ENCODE measurements around the gene FBXW12. TPM values are rescaled to one million over a fixed set of nuclear protein-coding genes. Genes with fewer than 3 reads are reported as not detected.

The FBXW12 gene
- total and polyA plus RNA-seq, 2 donors (not counting 1 experiment from before 2014, with no cell fraction given): not detected

DNA sequence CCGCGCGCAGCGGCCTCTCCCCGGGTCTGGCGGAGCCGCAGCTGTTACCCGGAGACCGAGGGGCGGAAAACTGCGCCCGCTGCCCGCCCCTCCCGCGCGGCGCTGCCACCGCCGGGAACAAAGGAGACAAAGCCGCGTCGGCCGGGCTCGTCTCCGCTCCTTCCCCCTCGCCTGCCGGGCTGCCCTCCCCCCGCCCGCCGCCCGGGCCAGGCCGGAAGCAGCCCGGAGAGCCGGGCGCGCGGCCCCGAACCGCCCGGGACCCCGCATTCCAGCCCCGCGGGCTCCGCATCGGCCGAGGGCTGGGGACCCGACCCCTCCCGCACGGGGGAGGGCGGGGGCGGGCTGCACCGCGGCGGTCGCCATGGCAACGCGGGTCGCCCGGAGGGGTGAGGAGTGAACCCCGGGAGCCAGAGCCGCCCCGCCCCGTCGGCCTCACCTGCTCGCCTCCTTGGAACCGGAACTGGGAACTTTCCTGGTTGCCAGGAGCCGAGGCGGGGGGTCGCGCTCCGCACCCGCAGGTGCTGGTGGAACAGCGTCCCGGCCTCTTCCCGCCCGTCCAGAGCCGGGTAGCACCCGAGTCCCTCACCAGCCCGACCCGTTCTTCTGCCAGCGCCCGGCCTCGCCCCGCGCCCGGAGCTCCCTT is 57.4 kb downstream of the FBXW12 start:
- WGBS (ENCODE audit: insufficient coverage): 1% methylated on average over 86 of the region's 86 CpGs
- Histone ChIP-seq H3K36me3 (replicated peaks in 1 of 2; ENCODE audit: control extremely low read depth in 1 of 2, control insufficient read depth in 1 of 2, extremely low read depth in 1 of 2, insufficient read depth in 2 of 2, low read length in 1 of 2) (peaks cover 0 to 16% of the 10 kb centered on the region in 2 experiments), H3K27me3 (replicated peaks in 1 of 4; ENCODE audit: control extremely low read depth in 1 of 4, control insufficient read depth in 3 of 4, insufficient read depth in 4 of 4, low read length in 3 of 4) (peaks cover 0 to 9% (median 3%) of the 10 kb centered on the region in 4 experiments), H3K27ac (ENCODE audit: low read length in 2 of 2) (no peak overlapping the region), H3K4me3 (ENCODE audit: control extremely low read depth in 1 of 5, extremely low read depth in 1 of 5, insufficient read depth in 1 of 5, low read depth in 2 of 5, low read length in 4 of 5) (peak overlapping the region in 4 of 5 experiments; percentile 49 to 68 (median 58)), H2AFZ (ENCODE audit: insufficient read depth, low read depth, low read length, poor library complexity, severe bottlenecking) (peak overlapping the region; percentile 67), H3K4me2 (replicated peaks; ENCODE audit: low read depth, low read length, poor library complexity, severe bottlenecking) (peak overlapping the region; percentile 97), H4K20me1 (ENCODE audit: control insufficient read depth, insufficient read depth, low read length, poor library complexity, severe bottlenecking) (no peaks in the 10 kb centered on the region), H3K79me2 (ENCODE audit: control insufficient read depth, insufficient read depth, low read length) (no peaks in the 10 kb centered on the region), H3K9me3 (ENCODE audit: control extremely low read depth in 1 of 3, control insufficient read depth in 2 of 3, insufficient read depth in 1 of 3, low read length in 2 of 3) (peaks cover 0 to 3% (median 0%) of the 10 kb centered on the region in 3 donors), H3K4me1 (ENCODE audit: control insufficient read depth in 2 of 2, insufficient read depth in 2 of 2, low read length in 2 of 2) (peaks cover 6 to 9% of the 10 kb centered on the region in 2 donors), H3K9ac (ENCODE audit: low read length) (peak overlapping the region; percentile 68)
- TF ChIP-seq CTCF (IDR thresholded peaks at IDR 0.05): no peak
- ChIA-PET POLR2A (interaction anchor here (0.6 to 1.2 kb wide), 2 partner anchors 10 to 235 kb away, joined by 5 to 7 read pairs; partner anchors contain the start of genes CCDC51 and TMA7), CTCF (interaction anchor here (1.7 to 13.4 kb wide), 2 partner anchors 10 to 28 kb away, joined by 5 to 330 read pairs; partner anchors contain the start of gene CCDC51)
- Mint-ChIP-seq H3K4me3 (peak overlapping the region; percentile 83), H3K27ac (no peak overlapping the region), H3K27me3 (peaks cover 16% of the 10 kb centered on the region), H3K4me1 (peaks cover 12% of the 10 kb centered on the region), H3K9me3 (ENCODE audit: insufficient read depth) (no peaks in the 10 kb centered on the region)
- peak; percentile 72 for DNase-seq
- peak; percentile 56 for ATAC-seq (ENCODE audit: low read depth)
- intact Hi-C loops (cut with micrococcal nuclease): no loop called here

DNA sequence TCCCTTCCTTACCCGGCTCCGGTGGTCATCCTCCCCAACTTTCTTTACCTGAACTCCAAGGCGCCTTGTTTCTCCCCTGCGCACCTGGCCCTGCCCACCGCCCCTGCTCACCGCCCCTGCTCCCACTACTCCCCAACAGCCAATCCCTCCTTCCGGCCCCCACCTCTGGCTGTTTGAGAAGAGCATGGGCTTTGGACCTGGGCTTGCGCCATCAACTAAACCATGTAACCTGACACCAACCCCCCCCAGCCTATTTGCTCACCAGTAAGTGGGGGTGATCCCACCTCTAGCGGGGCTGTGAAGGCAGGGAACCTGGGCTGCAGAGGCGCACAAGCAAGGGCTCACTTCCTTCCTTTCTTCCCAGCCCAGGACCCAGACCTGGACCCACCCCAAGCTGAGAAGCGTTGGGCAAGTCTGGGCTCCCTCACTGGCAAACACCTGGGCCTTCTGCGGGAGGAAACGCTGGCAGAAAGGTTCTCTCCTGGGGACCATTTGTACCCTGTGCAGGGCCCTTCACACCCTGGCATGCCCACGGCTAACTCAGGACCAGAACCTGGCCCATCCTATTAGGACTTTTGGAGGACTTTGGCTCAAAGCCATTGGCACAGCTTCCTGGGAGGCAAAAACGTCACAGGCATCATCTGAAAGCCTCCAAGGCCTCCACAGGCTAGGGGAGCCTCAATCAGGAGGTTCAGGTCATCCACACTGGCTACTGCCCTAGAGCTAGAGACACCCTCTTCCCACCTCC is 58.1 kb downstream of the FBXW12 start, which contains the start of gene PLXNB1:
PLXNB1 (minus strand) TSS at position 127 of the 748 bp plus-strand sequence. CDS start 5,475 bp downstream, outside the sequence.
- Histone ChIP-seq H3K9ac (ENCODE audit: low read length) (peak within 1 kb of the TSS; percentile 68), H3K4me3 (ENCODE audit: control extremely low read depth in 1 of 5, extremely low read depth in 1 of 5, insufficient read depth in 1 of 5, low read depth in 2 of 5, low read length in 4 of 5) (peak within 1 kb of the TSS in 4 of 5 experiments; percentile 49 to 68 (median 58)), H3K27ac (ENCODE audit: low read length in 2 of 2) (no peak within 1 kb of the TSS), H3K79me2 (ENCODE audit: control insufficient read depth, insufficient read depth, low read length) (peaks cover 3% of the 10 kb centered on the region), H3K4me1 (ENCODE audit: control insufficient read depth in 2 of 2, insufficient read depth in 2 of 2, low read length in 2 of 2) (peaks cover 6 to 9% of the 10 kb centered on the region in 2 donors), H4K20me1 (ENCODE audit: control insufficient read depth, insufficient read depth, low read length, poor library complexity, severe bottlenecking) (no peaks in the 10 kb centered on the region), H3K9me3 (ENCODE audit: control extremely low read depth in 1 of 3, control insufficient read depth in 2 of 3, insufficient read depth in 1 of 3, low read length in 2 of 3) (peaks cover 0 to 3% (median 0%) of the 10 kb centered on the region in 3 donors), H3K36me3 (replicated peaks in 1 of 2; ENCODE audit: control extremely low read depth in 1 of 2, control insufficient read depth in 1 of 2, extremely low read depth in 1 of 2, insufficient read depth in 2 of 2, low read length in 1 of 2) (peaks cover 0 to 16% of the 10 kb centered on the region in 2 experiments), H3K27me3 (replicated peaks in 1 of 4; ENCODE audit: control extremely low read depth in 1 of 4, control insufficient read depth in 3 of 4, insufficient read depth in 4 of 4, low read length in 3 of 4) (peaks cover 0 to 9% (median 3%) of the 10 kb centered on the region in 4 experiments), H2AFZ (ENCODE audit: insufficient read depth, low read depth, low read length, poor library complexity, severe bottlenecking) (peak within 1 kb of the TSS; percentile 67), H3K4me2 (replicated peaks; ENCODE audit: low read depth, low read length, poor library complexity, severe bottlenecking) (peak within 1 kb of the TSS; percentile 97)
- Mint-ChIP-seq H3K27me3 (peaks cover 16% of the 10 kb centered on the region), H3K4me1 (peaks cover 12% of the 10 kb centered on the region), H3K4me3 (peak within 1 kb of the TSS; percentile 83), H3K27ac (peak within 1 kb of the TSS; percentile 50), H3K9me3 (ENCODE audit: insufficient read depth) (no peaks in the 10 kb centered on the region)
- ATAC-seq (ENCODE audit: low read depth) (peak; percentile 13), DNase-seq (no peak)
- TF ChIP-seq EZH2 (IDR thresholded peaks at IDR 0.05; ENCODE audit: borderline replicate concordance, insufficient read depth, low read depth, low read length, poor library complexity, severe bottlenecking) (no peak), CTCF (IDR thresholded peaks at IDR 0.05) (no peak)
- ChIA-PET POLR2A (interaction anchor here (0.6 to 1.2 kb wide), 2 partner anchors 9 to 236 kb away, joined by 5 to 7 read pairs; partner anchors contain the start of genes CCDC51 and TMA7), CTCF (interaction anchor here (1.0 to 13.4 kb wide), 3 partner anchors 9 to 28 kb away, joined by 3 to 330 read pairs (median 5); partner anchors contain the start of gene CCDC51)
- 19% methylated on average over 15 of the region's 15 CpGs for WGBS (ENCODE audit: insufficient coverage)
- intact Hi-C loops (cut with micrococcal nuclease): no loop called here

Data from B cell (primary cell).